ENCODE results near the gene PAM.
"Not testable (repeated sequence)": the region's sequence is repeated elsewhere in the genome, so short reads cannot be mapped to it uniquely, and the experiment has no call there.

Gene PAM

GRCh38 chr5:103066326-103066725 lies 311.2 kb downstream of the PAM start:
- no peak for DNase-seq (ENCODE audit: low spot score)

- DNase-seq (ENCODE audit: low spot score), result not testable (repeated sequence)
These were observed 318.4 kb downstream of the PAM start for GRCh38 chr5:103073500-103073899.

GRCh38 chr5:103075442-103075841 lies 320.3 kb downstream of the PAM start:
- no peak for DNase-seq (ENCODE audit: low spot score)
